Activated CD8-positive, alpha-beta T cell treated with anti-CD3 and anti-CD28 coated beads for 36 hours (primary cell): ENCODE measurements around the gene CD22. TPM values are rescaled to one million over a fixed set of nuclear protein-coding genes. Genes with fewer than 3 reads are reported as not detected.

Experiments
- ATAC-seq: fragments of 200-7000 bp; cut with Tn5 transposase; one replicate; pipeline ENCODE4 v1.10.0; 2021; ENCODE audit warnings: mild to moderate bottlenecking, moderate library complexity
- CTCF ChIA-PET: fragments of 350-600 bp; sonication (Branson Sonifier 250); formaldehyde crosslinking; loops from one replicate; lab custom pipeline; 2021; ENCODE audit warnings: antibody characterized with exemption; lab: Charles Lee
- POLR2A ChIA-PET: fragments of 350-600 bp; sonication (Branson Sonifier 250); formaldehyde crosslinking; loops from one replicate; lab custom pipeline; 2021; ENCODE audit warnings: antibody characterized with exemption; lab: Charles Lee
- DNase-seq: peaks from one replicate; pipeline ENCODE4 v3.0.0-alpha.2; 2020
- H3K27ac Mint-ChIP-seq: one replicate; pipeline ENCODE4 v1.8.0; 2021; ENCODE audit warnings: mild to moderate bottlenecking, mixed read lengths
- H3K27me3 Mint-ChIP-seq: one replicate; pipeline ENCODE4 v1.8.0; 2021; ENCODE audit warnings: mixed read lengths
- H3K36me3 Mint-ChIP-seq: one replicate; pipeline ENCODE4 v1.8.0; 2021; ENCODE audit warnings: low read depth, mixed read lengths
- H3K4me1 Mint-ChIP-seq: one replicate; pipeline ENCODE4 v1.8.0; 2021; ENCODE audit warnings: low read depth, mixed read lengths
- H3K4me3 Mint-ChIP-seq: one replicate; pipeline ENCODE4 v1.8.0; 2021; ENCODE audit warnings: mild to moderate bottlenecking, moderate library complexity, mixed read lengths
- H3K9me3 Mint-ChIP-seq: one replicate; pipeline ENCODE4 v1.8.0; 2021; ENCODE audit warnings: mixed read lengths
- intact Hi-C: fragments of 100-400 bp; cut with micrococcal nuclease; formaldehyde crosslinking; loops from one replicate; pipeline ENCODE4 v1.10.0; 2022
- total RNA-seq, 2 experiments: library from RNA; stranded (reverse); gene quantifications; one replicate each; pipeline ENCODE4 v1.2.3, GENCODE V29; 2021
- TF ChIP-seq, protein P1 (sequence below): fragments of 200-600 bp; IDR thresholded peaks from one replicate; pipeline ENCODE4 v1.8.0; 2022; ENCODE audit warnings: antibody characterized with exemption, mild to moderate bottlenecking

The CD22 gene
- total RNA-seq, 2 experiments from 2014 or later, result 2.3 to 2.8 TPM

DNA sequence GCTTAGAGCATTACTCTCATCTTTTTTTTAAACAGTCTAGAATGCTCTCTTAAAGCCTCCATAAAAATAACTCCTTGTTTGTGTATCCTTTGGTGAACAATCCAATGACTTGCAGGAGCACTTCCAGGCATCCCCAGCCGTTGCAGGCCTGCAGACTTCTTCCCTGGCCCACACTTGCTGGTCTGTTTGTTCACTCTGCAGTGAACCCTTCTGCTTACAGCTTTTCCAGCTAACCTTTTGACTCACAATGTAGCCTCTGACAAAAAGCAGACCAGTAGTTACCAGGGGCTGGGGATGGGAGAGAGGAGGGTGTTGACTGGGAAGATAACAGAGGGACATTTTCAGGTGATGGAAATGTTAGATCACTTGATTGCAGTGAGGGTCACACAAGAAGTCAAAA lies 51.0 kb downstream of the CD22 start:
- Mint-ChIP-seq H3K4me3 (no peak overlapping the region), H3K4me1 (peaks cover 13% of the 10 kb centered on the region), H3K27me3 (peaks cover 9% of the 10 kb centered on the region), H3K27ac (no peak overlapping the region), H3K36me3 (no peaks in the 10 kb centered on the region), H3K9me3 (no peaks in the 10 kb centered on the region)
- intact Hi-C loops, result no loop called here
- TF ChIP-seq, protein P1, sequence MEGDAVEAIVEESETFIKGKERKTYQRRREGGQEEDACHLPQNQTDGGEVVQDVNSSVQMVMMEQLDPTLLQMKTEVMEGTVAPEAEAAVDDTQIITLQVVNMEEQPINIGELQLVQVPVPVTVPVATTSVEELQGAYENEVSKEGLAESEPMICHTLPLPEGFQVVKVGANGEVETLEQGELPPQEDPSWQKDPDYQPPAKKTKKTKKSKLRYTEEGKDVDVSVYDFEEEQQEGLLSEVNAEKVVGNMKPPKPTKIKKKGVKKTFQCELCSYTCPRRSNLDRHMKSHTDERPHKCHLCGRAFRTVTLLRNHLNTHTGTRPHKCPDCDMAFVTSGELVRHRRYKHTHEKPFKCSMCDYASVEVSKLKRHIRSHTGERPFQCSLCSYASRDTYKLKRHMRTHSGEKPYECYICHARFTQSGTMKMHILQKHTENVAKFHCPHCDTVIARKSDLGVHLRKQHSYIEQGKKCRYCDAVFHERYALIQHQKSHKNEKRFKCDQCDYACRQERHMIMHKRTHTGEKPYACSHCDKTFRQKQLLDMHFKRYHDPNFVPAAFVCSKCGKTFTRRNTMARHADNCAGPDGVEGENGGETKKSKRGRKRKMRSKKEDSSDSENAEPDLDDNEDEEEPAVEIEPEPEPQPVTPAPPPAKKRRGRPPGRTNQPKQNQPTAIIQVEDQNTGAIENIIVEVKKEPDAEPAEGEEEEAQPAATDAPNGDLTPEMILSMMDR, result no peak
- CTCF ChIA-PET, result interaction anchor here (1.2 kb wide), 1 partner anchor 88 kb away, joined by 6 read pairs; no protein-coding TSS in a partner anchor
- ATAC-seq (no peak), DNase-seq (no peak)
- POLR2A ChIA-PET, result no interaction called here

DNA sequence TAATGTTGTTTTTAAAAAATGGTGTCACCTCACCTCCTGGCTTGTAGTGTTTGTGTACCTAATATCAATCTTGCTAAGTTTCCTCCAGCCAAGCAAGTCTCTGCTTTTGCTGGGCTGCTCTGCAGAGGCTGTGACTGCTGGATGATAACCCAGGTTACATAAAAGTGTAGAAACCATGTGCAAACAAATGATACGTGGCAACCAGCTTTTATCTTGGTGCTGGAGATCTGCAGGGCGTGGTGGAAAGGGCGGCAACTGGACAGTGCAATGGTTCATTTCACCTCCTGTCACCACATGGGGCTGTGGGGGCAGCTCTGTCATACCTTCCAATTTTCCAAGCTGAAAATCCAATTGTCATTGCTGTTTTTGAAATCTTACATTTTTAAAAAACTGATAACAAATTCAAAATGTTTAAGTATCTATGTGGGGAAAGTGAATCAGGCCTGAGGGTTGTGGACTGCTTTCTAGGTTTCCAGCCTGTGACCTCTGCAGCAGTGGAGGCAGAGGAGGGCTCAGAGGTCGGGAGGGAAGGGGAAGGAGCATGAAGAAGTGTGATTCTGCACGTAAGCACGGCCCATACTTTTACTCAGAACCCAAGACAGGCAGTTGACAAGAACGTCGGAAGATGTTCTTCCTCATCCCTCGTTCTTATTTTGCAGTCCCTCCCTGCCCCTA lies 51.6 kb downstream of the CD22 start:
- H3K27me3 Mint-ChIP-seq, result peaks cover 9% of the 10 kb centered on the region
- CTCF ChIA-PET, result no interaction called here
- H3K4me3 Mint-ChIP-seq, result no peak overlapping the region
- H3K4me1 Mint-ChIP-seq, result peaks cover 8% of the 10 kb centered on the region
- H3K36me3 Mint-ChIP-seq, result no peaks in the 10 kb centered on the region
- H3K27ac Mint-ChIP-seq, result no peak overlapping the region
- no peaks in the 10 kb centered on the region for H3K9me3 Mint-ChIP-seq
- TF ChIP-seq, protein P1, result no peak
- no peak for ATAC-seq
- no peak for DNase-seq
- intact Hi-C loops, result no loop called here
- POLR2A ChIA-PET, result no interaction called here

DNA sequence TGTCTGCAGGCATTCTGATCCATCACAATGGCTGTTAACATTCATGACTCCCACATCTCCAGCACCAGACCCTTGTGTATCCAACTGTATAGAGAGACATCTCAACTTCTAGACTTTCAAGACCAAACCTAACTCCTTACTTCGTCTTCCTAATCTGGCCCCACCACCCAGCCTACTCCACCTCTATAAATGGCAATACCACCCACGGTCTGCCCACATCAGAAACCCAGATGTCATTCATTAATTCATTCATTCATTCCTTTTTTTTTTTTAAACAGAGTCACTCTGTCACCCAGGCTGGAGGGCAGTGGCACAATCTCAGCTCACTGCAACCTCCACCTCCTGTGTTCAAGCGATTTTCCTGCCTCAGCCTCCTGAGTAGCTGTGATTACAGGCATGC lies 52.3 kb downstream of the CD22 start:
- ATAC-seq (no peak), DNase-seq (no peak)
- peaks cover 9% of the 10 kb centered on the region for H3K27me3 Mint-ChIP-seq
- no peak overlapping the region for H3K27ac Mint-ChIP-seq
- H3K9me3 Mint-ChIP-seq, result peaks cover under 1% of the 10 kb centered on the region
- no peak overlapping the region for H3K4me3 Mint-ChIP-seq
- peaks cover 5% of the 10 kb centered on the region for H3K4me1 Mint-ChIP-seq
- CTCF ChIA-PET, result interaction anchor here (1.0 kb wide), 1 partner anchor 114 kb away, joined by 3 read pairs; no protein-coding TSS in a partner anchor
- intact Hi-C loops, result no loop called here
- POLR2A ChIA-PET, result no interaction called here
- H3K36me3 Mint-ChIP-seq, result peaks cover under 1% of the 10 kb centered on the region
- TF ChIP-seq, protein P1, result no peak

DNA sequence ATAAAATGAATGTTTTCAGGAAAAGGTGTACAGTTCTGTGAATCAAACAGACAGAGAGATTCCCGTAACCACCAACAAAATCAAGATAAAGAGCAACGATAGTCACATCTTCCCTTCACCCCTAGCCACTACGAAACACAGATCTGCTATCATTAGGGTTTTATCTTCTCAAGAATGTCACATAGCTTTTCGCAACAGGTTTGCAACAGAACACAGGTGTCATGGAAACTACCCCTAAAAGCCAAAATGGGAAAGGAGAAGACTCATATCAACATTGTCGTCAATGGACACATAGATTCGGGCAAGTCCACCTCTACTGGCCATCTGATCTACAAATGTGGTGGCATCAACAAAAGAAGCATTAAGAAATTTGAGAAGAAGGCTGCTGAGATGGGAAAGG lies 52.9 kb downstream of the CD22 start:
- Mint-ChIP-seq H3K27me3 (peaks cover 9% of the 10 kb centered on the region), H3K36me3 (peaks cover 3% of the 10 kb centered on the region), H3K4me3 (no peak overlapping the region), H3K9me3 (peaks cover 3% of the 10 kb centered on the region), H3K27ac (no peak overlapping the region), H3K4me1 (peaks cover 3% of the 10 kb centered on the region)
- DNase-seq (no peak), ATAC-seq (no peak)
- TF ChIP-seq, protein P1, result no peak
- intact Hi-C loops, result no loop called here
- ChIA-PET CTCF (interaction anchor here (1.0 kb wide), 1 partner anchor 113 kb away, joined by 3 read pairs; no protein-coding TSS in a partner anchor), POLR2A (no interaction called here)

DNA sequence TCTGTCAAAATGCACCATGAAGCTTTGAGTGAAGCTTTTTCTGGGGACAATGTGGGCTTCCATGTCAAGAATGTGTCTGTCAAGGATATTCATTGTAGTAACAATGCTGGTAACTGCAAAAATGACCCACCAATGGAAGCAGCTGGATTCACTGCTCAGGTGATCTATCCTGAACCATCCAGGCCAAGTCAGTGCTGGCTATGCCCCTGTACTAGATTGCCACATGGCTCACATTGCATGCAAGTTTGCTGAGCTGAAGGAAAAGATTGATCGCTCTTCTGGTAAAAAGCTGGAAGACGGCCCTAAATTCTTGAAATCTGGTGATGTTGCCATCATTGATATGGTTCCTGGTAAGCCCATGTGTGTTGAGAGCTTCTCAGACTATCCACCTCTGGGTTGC lies 54.5 kb downstream of the CD22 start:
- TF ChIP-seq, protein P1, result no peak

More for the DNA sequence above, 54.5 kb downstream of the CD22 start:
- ChIA-PET POLR2A (no interaction called here), CTCF (interaction anchor here (1.0 kb wide), 1 partner anchor 26 kb away, joined by 3 read pairs; the partner anchor contains the start of gene FFAR3)
- Mint-ChIP-seq H3K27me3 (peaks cover 5% of the 10 kb centered on the region), H3K4me3 (no peak overlapping the region), H3K36me3 (peaks cover 3% of the 10 kb centered on the region), H3K27ac (no peak overlapping the region), H3K4me1 (no peaks in the 10 kb centered on the region), H3K9me3 (peaks cover 3% of the 10 kb centered on the region)
- DNase-seq, result no peak
- intact Hi-C loops, result no loop called here
- ATAC-seq, result no peak
